Large intestine (tissue), 3 donors: ENCODE measurements around the gene CNOT6L. TPM values are rescaled to one million over a fixed set of nuclear protein-coding genes. Genes with fewer than 3 reads are reported as not detected.
"Not testable (repeated sequence)": the region's sequence is repeated elsewhere in the genome, so short reads cannot be mapped to it uniquely, and the experiment has no call there.

Experiments
- DNase-seq, 2 donors: peaks; one replicate each; pipeline versions ENCODE4 v3.0.0 to v3.0.0-alpha.2; 2013
- H3K27ac ChIP-seq: one replicate; pipeline ENCODE4 v1.5.1; 2013; ENCODE audit warnings: low read length
- H3K27me3 ChIP-seq: 2 replicates; pipeline ENCODE4 v1.6.1; 2013; ENCODE audit warnings: low read length; ENCODE audit not compliant: control insufficient read depth, insufficient read depth
- H3K36me3 ChIP-seq: 2 replicates; pipeline ENCODE4 v1.6.1; 2013; ENCODE audit warnings: low read length; ENCODE audit not compliant: control insufficient read depth, insufficient read depth
- H3K4me1 ChIP-seq: one replicate; pipeline ENCODE4 v1.6.1; 2013; ENCODE audit warnings: low read length; ENCODE audit not compliant: control insufficient read depth, insufficient read depth
- H3K4me3 ChIP-seq: one replicate; pipeline ENCODE4 v1.5.1; 2013; ENCODE audit warnings: low read length
- H3K9me3 ChIP-seq: one replicate; pipeline ENCODE4 v1.6.1; 2013; ENCODE audit warnings: mild to moderate bottlenecking, low read depth, low read length, moderate library complexity; ENCODE audit not compliant: control insufficient read depth
- WGBS: methylation state at CpG from one replicate; pipeline ENCODE4 v1.1.5; 2013; ENCODE audit warnings: low lambda C conversion rate; ENCODE audit not compliant: insufficient coverage; 5-methylcytosine and 5-hydroxymethylcytosine counted together
- polyA plus RNA-seq: library from polyadenylated mRNA; unstranded; fragments of 120-200 nt; gene quantifications from one replicate; pipeline ENCODE4 v1.2.1, GENCODE V29; 2013

Gene CNOT6L
- polyA plus RNA-seq, 1 donor = 29.5 TPM

DNA sequence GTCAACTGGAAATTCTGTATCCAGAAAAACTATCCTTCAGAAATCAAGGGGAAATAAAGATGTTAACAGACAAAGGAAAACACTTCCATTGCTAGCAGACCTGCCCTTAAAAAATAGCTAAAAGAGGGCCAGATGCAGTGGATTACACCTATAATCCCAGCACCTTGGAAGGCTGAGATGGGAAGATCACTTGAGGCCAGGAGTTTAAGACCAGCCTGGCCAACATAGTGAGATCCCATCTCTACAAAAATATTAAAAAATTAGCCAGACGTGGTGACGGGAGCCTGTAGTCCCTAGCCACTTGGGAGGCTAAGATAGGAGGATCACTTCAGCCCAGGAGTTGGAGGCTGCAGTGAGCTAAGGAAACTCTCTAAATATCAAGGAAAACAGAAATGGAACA lies 67.4 kb downstream of the CNOT6L start:
- Histone ChIP-seq H3K4me3 (no peak overlapping the region), H3K36me3 (peaks cover 13% of the 10 kb centered on the region), H3K27me3 (no peaks in the 10 kb centered on the region), H3K4me1 (no peaks in the 10 kb centered on the region), H3K27ac (no peak overlapping the region), H3K9me3 (no peaks in the 10 kb centered on the region)
- DNase-seq = no peak
- WGBS = no CpG with 5 or more reads among the region's 2 CpGs

DNA sequence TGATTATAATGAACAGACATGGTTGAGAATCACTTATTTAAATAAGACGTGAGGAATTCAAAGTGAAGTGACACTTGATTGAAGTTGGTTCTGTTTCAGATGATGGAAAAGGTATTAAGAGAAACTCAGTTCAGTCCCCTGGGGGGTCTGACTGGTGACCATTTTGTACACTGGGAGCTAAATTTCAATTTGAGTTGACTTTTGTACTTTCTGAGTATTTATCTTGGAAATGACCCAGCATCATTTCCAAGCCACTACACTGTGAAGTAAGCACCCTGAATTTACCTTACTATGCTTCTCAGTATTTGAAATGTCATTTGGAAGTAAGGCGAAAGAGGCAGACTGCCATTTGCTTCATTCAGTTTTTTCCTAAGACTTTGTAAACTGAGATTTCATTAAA lies 73.4 kb downstream of the CNOT6L start:
- Histone ChIP-seq H3K9me3 (no peaks in the 10 kb centered on the region), H3K4me1 (no peaks in the 10 kb centered on the region), H3K36me3 (peaks cover 9% of the 10 kb centered on the region), H3K4me3 (no peak overlapping the region), H3K27me3 (no peaks in the 10 kb centered on the region), H3K27ac (no peak overlapping the region)
- 100% methylated on average over 1 of the region's 2 CpGs for WGBS
- no peak for DNase-seq

DNA sequence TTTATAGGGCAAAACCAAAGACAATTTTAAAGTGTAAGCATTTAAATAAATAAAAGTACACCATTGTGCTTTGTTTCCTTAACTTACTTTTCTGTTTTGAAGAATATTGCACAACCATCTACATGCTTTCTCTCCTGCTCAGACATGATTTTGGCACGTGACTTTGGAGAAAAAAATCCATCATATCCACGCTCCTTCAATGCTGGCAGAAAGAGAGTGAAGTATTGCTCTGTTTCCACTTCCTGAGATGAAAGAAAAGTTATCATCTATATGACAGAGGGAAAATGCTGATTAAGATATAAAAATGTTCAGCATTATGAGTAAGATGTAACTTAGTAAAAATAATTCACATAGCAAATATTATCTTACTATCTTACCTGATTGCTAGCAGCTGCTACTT lies 77.1 kb downstream of the CNOT6L start:
- no CpG with 5 or more reads among the region's 2 CpGs for WGBS
- H3K4me1 ChIP-seq = no peaks in the 10 kb centered on the region
- no peak for DNase-seq
- H3K36me3 ChIP-seq = peaks cover 14% of the 10 kb centered on the region
- no peak overlapping the region for H3K4me3 ChIP-seq
- H3K27ac ChIP-seq = no peak overlapping the region
- H3K9me3 ChIP-seq = no peaks in the 10 kb centered on the region
- H3K27me3 ChIP-seq = no peaks in the 10 kb centered on the region

DNA sequence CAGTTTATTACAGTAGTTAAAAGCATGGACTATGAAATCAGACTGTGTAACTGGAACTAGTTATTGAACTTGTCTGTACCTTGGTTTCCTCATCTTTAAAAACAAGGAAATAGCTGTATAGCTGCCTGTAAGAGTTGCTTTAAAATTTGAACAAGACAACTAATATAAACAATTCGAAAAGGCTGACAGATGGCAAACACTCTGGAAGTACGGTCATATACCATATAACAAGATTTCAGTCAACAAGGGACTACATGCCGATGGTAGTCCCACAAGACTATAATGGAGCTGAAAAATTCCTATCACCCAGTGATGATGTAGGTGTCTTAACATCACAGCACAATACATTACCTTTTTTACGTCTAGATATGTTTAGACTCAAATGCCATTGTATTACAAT lies 78.7 kb downstream of the CNOT6L start:
- Histone ChIP-seq H3K36me3 (peaks cover 14% of the 10 kb centered on the region), H3K9me3 (no peaks in the 10 kb centered on the region), H3K4me1 (no peaks in the 10 kb centered on the region), H3K27me3 (no peaks in the 10 kb centered on the region), H3K27ac (no peak overlapping the region), H3K4me3 (no peak overlapping the region)
- DNase-seq = peak in 1 of 2 donors; percentile 9
- no CpG with 5 or more reads among the region's 4 CpGs for WGBS

DNA sequence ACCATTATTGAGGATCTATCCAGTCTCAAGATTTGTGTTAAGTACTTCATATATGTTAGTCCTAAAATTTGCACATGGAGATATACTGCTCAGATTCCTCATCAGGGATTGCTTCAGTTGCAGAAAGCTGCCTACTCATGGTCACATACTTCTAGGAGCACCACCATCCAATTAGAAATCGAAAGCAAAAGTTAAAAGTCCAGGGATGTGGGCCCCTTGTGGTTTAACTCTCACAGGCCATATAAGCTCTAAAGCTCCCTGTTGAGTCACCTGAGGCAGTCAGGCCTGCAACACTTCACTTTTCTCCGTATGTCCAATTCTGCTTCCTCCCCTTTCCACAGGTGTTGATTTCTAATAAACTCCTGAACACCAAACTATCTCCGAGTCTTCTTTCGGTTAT lies 84.2 kb downstream of the CNOT6L start:
- H3K4me1 ChIP-seq = peaks cover 8% of the 10 kb centered on the region

DNA sequence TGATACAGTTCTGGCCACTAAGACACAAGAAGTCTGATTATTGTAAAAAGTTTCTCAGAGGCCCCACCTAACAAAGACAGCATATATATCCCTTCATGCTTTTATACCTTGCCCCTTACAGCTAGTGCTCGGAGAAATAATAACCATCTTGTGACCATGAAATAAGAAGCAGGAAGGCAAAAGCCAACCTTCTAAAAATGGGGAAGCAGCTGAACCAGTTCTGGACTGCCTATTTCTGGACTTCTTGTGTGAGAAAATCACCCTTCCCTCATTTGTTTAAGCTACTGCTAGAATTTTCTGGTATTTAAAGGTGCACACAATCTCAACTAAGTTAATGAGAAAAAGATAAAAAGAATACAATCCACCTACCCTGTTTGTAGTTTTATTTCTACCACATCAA lies 87.5 kb downstream of the CNOT6L start:
- Histone ChIP-seq H3K36me3 (peaks cover 16% of the 10 kb centered on the region), H3K4me3 (no peak overlapping the region), H3K27me3 (no peaks in the 10 kb centered on the region), H3K4me1 (peaks cover 8% of the 10 kb centered on the region), H3K9me3 (no peaks in the 10 kb centered on the region), H3K27ac (no peak overlapping the region)
- no CpG with 5 or more reads among the region's 1 CpG for WGBS
- no peak for DNase-seq

More for the DNA sequence above, 84.2 kb downstream of the CNOT6L start:
- Histone ChIP-seq H3K27me3 (no peaks in the 10 kb centered on the region), H3K4me3 (no peak overlapping the region), H3K36me3 (peaks cover 14% of the 10 kb centered on the region), H3K27ac (peak overlapping the region; percentile 40), H3K9me3 (no peaks in the 10 kb centered on the region)
- WGBS = no CpG with 5 or more reads among the region's 4 CpGs
- peak; percentile 82 to 92 for DNase-seq

DNA sequence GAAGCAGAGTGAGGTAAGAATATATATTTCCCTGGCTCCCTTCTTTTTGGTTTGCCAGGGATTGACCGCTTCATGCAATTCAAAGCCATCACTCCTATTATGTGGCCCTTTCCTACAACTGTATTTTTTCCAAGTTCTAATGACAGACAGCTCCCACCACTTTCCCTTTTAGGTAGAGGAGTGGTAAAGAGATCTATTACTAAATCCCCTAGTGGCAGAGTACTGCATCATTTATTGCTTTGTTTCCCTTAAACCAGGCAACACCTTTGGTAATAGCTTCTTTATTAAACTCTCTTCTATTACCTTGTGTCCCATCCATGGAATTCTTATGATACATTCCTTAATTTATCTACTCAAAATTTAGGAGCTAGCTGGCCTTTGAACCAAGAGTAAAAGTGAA lies 90.7 kb downstream of the CNOT6L start:
- Histone ChIP-seq H3K27me3 (no peaks in the 10 kb centered on the region), H3K4me3 (no peak overlapping the region), H3K9me3 (no peaks in the 10 kb centered on the region), H3K27ac (no peak overlapping the region), H3K4me1 (no peaks in the 10 kb centered on the region), H3K36me3 (peaks cover 29% of the 10 kb centered on the region)
- WGBS = 80% methylated on average over 1 of the region's 1 CpG
- no peak for DNase-seq

DNA sequence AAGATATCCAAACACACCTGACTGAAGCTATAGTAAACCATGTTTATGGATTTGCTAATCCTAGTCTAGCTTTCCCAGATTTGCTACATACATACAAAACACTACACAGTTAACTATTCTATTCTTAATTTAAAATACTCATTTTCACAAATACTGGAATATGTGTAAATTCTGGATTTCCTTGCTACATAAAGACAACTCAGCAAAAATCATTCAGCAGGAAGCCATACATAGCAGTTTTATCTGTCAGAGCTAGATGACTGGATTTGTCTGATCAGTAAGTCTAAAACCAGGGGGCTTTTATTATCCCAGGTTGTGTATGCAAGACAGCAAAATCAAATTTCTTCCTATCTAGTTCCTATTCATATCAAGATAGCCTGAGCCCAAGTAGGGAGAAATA lies 98.1 kb downstream of the CNOT6L start:
- H3K27ac ChIP-seq = no peak overlapping the region
- no peaks in the 10 kb centered on the region for H3K4me1 ChIP-seq
- no peaks in the 10 kb centered on the region for H3K27me3 ChIP-seq
- no peak for DNase-seq
- no peak overlapping the region for H3K4me3 ChIP-seq
- H3K36me3 ChIP-seq = peaks cover 26% of the 10 kb centered on the region
- no peaks in the 10 kb centered on the region for H3K9me3 ChIP-seq

DNA sequence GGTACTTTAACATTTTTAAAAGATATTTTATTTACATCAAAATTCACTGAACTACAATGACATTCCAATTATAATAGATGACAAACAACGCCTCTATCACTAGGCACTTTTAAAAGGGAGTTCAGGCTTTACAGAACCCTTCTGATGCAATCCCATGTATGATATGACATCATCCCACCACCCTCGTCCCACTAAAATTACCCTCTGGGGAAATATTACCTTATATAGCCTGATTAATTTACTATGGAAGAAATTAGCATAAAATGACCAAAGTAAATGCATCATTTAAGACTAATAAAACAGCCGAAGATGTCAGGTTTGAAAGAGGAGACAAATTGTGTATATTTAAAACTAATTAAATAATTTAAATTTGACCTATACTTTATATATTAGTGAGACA lies 100.7 kb downstream of the CNOT6L start:
- H3K36me3 ChIP-seq = peaks cover 16% of the 10 kb centered on the region
- not testable (repeated sequence) for H3K27ac ChIP-seq, H3K27me3 ChIP-seq, H3K4me3 ChIP-seq, DNase-seq, H3K9me3 ChIP-seq, H3K4me1 ChIP-seq
- 100% methylated on average over 1 of the region's 3 CpGs for WGBS

DNA sequence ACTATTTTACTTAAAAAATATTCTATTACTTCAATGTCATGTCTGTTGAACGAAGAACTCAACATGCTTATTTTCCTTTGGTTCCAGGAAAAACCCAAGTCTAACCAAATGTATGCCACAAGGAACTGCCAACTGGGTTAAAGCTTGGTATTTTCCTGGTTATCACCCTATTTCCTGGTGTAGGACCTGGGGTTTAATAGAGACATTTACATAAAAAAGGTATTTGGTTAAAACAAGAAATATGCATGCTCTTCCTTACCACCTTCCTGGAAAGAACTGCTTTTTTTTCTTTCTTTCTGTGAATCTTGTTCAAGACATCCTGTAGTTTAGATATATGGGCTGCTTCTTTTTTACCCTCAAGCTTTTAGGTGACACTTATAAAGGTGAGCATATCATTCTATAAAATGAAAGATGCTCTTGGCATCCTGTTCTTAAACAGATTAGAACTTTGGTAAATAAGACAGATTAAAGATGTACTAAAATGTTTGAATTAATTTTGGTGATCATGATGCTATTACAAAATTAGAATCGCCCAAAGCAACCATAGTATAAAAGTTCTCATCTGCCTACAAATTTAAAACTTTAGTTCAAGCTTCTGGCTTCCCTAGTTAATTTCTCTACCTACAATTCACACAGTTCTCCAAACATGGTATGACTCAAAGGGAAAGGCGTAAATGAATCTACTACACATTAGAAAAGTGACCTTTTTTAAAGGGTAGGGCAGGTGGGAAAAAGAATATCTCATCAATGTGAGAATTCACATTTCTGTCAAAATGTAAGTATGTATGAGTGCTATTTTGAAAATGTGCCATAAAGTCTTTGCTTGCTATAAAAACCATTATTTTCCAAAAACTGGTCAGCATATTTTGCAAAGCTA lies 103.5 kb downstream of the CNOT6L start:
- Histone ChIP-seq H3K4me3 (no peak overlapping the region), H3K4me1 (no peaks in the 10 kb centered on the region), H3K27me3 (no peaks in the 10 kb centered on the region), H3K9me3 (no peaks in the 10 kb centered on the region), H3K27ac (no peak overlapping the region), H3K36me3 (peaks cover 12% of the 10 kb centered on the region)
- 100% methylated on average over 1 of the region's 3 CpGs for WGBS
- no peak for DNase-seq

DNA sequence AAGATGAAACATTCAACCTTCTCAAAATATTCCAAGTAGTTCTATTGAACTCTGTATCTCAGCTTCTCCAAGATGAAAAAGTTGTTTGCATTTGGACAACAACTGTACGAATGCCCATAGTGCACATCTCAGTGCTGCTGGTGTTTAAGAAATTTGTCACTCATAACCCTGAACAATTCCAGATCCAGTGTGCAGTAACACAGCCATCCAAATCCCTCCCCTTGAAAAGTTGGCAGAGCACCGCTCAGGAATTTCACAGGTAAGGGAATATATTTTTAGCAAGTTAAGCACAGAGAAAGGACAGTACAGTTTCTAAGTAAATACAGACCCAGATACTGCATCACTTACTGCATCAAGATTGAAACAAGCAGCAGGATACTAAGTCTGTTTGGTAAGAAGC lies 104.7 kb downstream of the CNOT6L start:
- peaks cover 8% of the 10 kb centered on the region for H3K36me3 ChIP-seq
- H3K27me3 ChIP-seq = no peaks in the 10 kb centered on the region
- H3K4me3 ChIP-seq = no peak overlapping the region
- peaks cover 5% of the 10 kb centered on the region for H3K4me1 ChIP-seq
- H3K27ac ChIP-seq = no peak overlapping the region
- WGBS = no CpG with 5 or more reads among the region's 2 CpGs
- no peak for DNase-seq
- no peaks in the 10 kb centered on the region for H3K9me3 ChIP-seq
